Osteoblast (primary cell): Measurements from ENCODE around the gene NFIB. TPM values are rescaled to one million over a fixed set of nuclear protein-coding genes. Genes with fewer than 3 reads are reported as not detected.

Experiments
- DNase-seq: peaks from one replicate; pipeline ENCODE4 v3.0.0; 2011; ENCODE audit warnings: low spot score, mixed read lengths; ENCODE audit not compliant: insufficient read length; ENCODE audit errors: missing footprints
- H2AFZ ChIP-seq: 2 replicates; pipeline ENCODE4 v1.6.0; 2011; ENCODE audit warnings: mild to moderate bottlenecking, low read length
- H3K27ac ChIP-seq: 2 replicates; pipeline ENCODE4 v1.5.1; 2011; ENCODE audit warnings: mild to moderate bottlenecking, low read depth, low read length, moderate library complexity
- H3K27me3 ChIP-seq: 2 replicates; pipeline ENCODE4 v1.6.0; 2012; ENCODE audit warnings: mild to moderate bottlenecking, control low read depth, inconsistent platforms, low read length, moderate library complexity; ENCODE audit not compliant: insufficient read depth
- H3K36me3 ChIP-seq: 2 replicates; pipeline ENCODE4 v1.5.1; 2011; ENCODE audit warnings: mild to moderate bottlenecking, low read length, control low read depth, moderate library complexity; ENCODE audit not compliant: insufficient read depth
- H3K4me1 ChIP-seq: 2 replicates; pipeline ENCODE4 v1.5.1; 2011; ENCODE audit warnings: mild to moderate bottlenecking, low read length, control low read depth, moderate library complexity; ENCODE audit not compliant: insufficient read depth
- H3K4me2 ChIP-seq: 2 replicates; pipeline ENCODE4 v1.6.0; 2011; ENCODE audit warnings: mild to moderate bottlenecking, low read length; ENCODE audit not compliant: insufficient read depth
- H3K4me3 ChIP-seq: fragments of 200-600 bp; sonication (generic); 3 replicates; pipeline ENCODE4 v1.5.1; 2012; ENCODE audit warnings: mild to moderate bottlenecking, low read length, inconsistent platforms; ENCODE audit not compliant: insufficient read depth
- H3K79me2 ChIP-seq: 2 replicates; pipeline ENCODE4 v1.6.0; 2012; ENCODE audit warnings: mild to moderate bottlenecking, low read length, control low read depth, inconsistent platforms; ENCODE audit not compliant: insufficient read depth
- H3K9me3 ChIP-seq: 2 replicates; pipeline ENCODE4 v1.5.1; 2011; ENCODE audit warnings: low read depth, low read length, control low read depth
- H4K20me1 ChIP-seq: 2 replicates; pipeline ENCODE4 v1.6.0; 2012; ENCODE audit warnings: mild to moderate bottlenecking, low read length, control low read depth; ENCODE audit not compliant: insufficient read depth
- CTCF ChIP-seq: IDR thresholded peaks from 2 replicates; pipeline ENCODE4 v1.5.1; 2011; ENCODE audit warnings: mild to moderate bottlenecking, low read depth, low read length, moderate library complexity; ENCODE audit errors: extremely low read depth
- total RNA-seq: library from RNA; depleted of rRNA; stranded (reverse); fragments of >200 nt; gene quantifications from 2 replicates; pipeline ENCODE4 v1.2.3, GENCODE V29; 2012

Gene NFIB
- total RNA-seq, 1 donor = 21.0 TPM

GRCh38 chr9:14232111-14232510 is 81.8 kb downstream of the NFIB start:
- no peak for TF ChIP-seq CTCF
- Histone ChIP-seq H3K27ac (no peak overlapping the region), H3K4me1 (no peaks in the 10 kb centered on the region), H3K27me3 (no peaks in the 10 kb centered on the region), H3K4me2 (no peak overlapping the region), H4K20me1 (no peaks in the 10 kb centered on the region), H3K79me2 (peaks cover 9% of the 10 kb centered on the region), H3K4me3 (no peak overlapping the region), H3K36me3 (no peaks in the 10 kb centered on the region), H2AFZ (no peak overlapping the region), H3K9me3 (no peaks in the 10 kb centered on the region)
- no peak for DNase-seq

GRCh38 chr9:14231196-14231990 is 82.5 kb downstream of the NFIB start:
- Histone ChIP-seq H3K36me3 (no peaks in the 10 kb centered on the region), H3K27ac (no peak overlapping the region), H2AFZ (no peak overlapping the region), H3K4me2 (no peak overlapping the region), H4K20me1 (no peaks in the 10 kb centered on the region), H3K27me3 (no peaks in the 10 kb centered on the region), H3K4me3 (no peak overlapping the region), H3K9me3 (no peaks in the 10 kb centered on the region), H3K4me1 (no peaks in the 10 kb centered on the region), H3K79me2 (peaks cover 8% of the 10 kb centered on the region)
- DNase-seq = no peak
- TF ChIP-seq CTCF = no peak

GRCh38 chr9:14228602-14229001 is 85.3 kb downstream of the NFIB start:
- H4K20me1 ChIP-seq = no peaks in the 10 kb centered on the region
- no peak overlapping the region for H3K4me2 ChIP-seq
- no peak for TF ChIP-seq CTCF
- no peak for DNase-seq
- no peak overlapping the region for H3K4me3 ChIP-seq
- H3K79me2 ChIP-seq = peaks cover 9% of the 10 kb centered on the region
- H3K4me1 ChIP-seq = no peaks in the 10 kb centered on the region
- no peaks in the 10 kb centered on the region for H3K36me3 ChIP-seq
- no peak overlapping the region for H3K27ac ChIP-seq
- no peaks in the 10 kb centered on the region for H3K27me3 ChIP-seq
- no peaks in the 10 kb centered on the region for H3K9me3 ChIP-seq
- H2AFZ ChIP-seq = no peak overlapping the region

- H3K79me2 ChIP-seq = peaks cover 12% of the 10 kb centered on the region
- no peaks in the 10 kb centered on the region for H3K9me3 ChIP-seq
- no peak overlapping the region for H3K4me2 ChIP-seq
- DNase-seq = no peak
- no peak overlapping the region for H2AFZ ChIP-seq
- no peaks in the 10 kb centered on the region for H4K20me1 ChIP-seq
- H3K27ac ChIP-seq = no peak overlapping the region
- peaks cover 4% of the 10 kb centered on the region for H3K4me1 ChIP-seq
- no peak for TF ChIP-seq CTCF
- no peaks in the 10 kb centered on the region for H3K36me3 ChIP-seq
- no peak overlapping the region for H3K4me3 ChIP-seq
- no peaks in the 10 kb centered on the region for H3K27me3 ChIP-seq
Observed at GRCh38 chr9:14226855-14227532, 86.9 kb downstream of the NFIB start.
